ENCODE data around the gene SLC23A1.
A peak's percentile ranks its signal among the peaks of the same experiment; 100 is the strongest.

Gene SLC23A1

GRCh38 chr5:139399501-139400121 is 16.5 kb upstream of the SLC23A1 start:
- no peak for DNase-seq (ENCODE audit: low read depth)
- TF ChIP-seq CTCF (conservative IDR thresholded peaks at IDR 0.05; ENCODE audit: low read length) = no peak
- no peak overlapping the region for H3K4me3 ChIP-seq (ENCODE audit: low read length)

- no peak for TF ChIP-seq CTCF (conservative IDR thresholded peaks at IDR 0.05; ENCODE audit: low read length)
- DNase-seq (ENCODE audit: low read depth) = no peak
- H3K4me3 ChIP-seq (ENCODE audit: low read length) = no peak overlapping the region
Measured at GRCh38 chr5:139397921-139398320, 14.8 kb upstream of the SLC23A1 start.

- DNase-seq (ENCODE audit: low read depth) = no peak
- TF ChIP-seq CTCF (conservative IDR thresholded peaks at IDR 0.05; ENCODE audit: low read length) = no peak
- no peak overlapping the region for H3K4me3 ChIP-seq (ENCODE audit: low read length)
Measured at GRCh38 chr5:139396691-139397090, 13.6 kb upstream of the SLC23A1 start.

GRCh38 chr5:139395844-139396640 is 12.9 kb upstream of the SLC23A1 start:
- no peak for DNase-seq (ENCODE audit: low read depth)
- no peak overlapping the region for H3K4me3 ChIP-seq (ENCODE audit: low read length)
- TF ChIP-seq CTCF (conservative IDR thresholded peaks at IDR 0.05; ENCODE audit: low read length) = no peak; the same call in 1 of the 2 replicates

- no peak for DNase-seq (ENCODE audit: low read depth)
- peak within 1 kb of the TSS; percentile 49 for H3K4me3 ChIP-seq (ENCODE audit: low read length)
- no peak for TF ChIP-seq CTCF (conservative IDR thresholded peaks at IDR 0.05; ENCODE audit: low read length)
Measured at GRCh38 chr5:139394654-139395566, 11.8 kb upstream of the SLC23A1 start, which contains the start of gene PROB1. PROB1 (minus strand) TSS chr5:139395104; CDS start chr5:139395081, 23 bp downstream.

- no peak for DNase-seq (ENCODE audit: low read depth)
- peak overlapping the region; percentile 49 for H3K4me3 ChIP-seq (ENCODE audit: low read length)
- TF ChIP-seq CTCF (conservative IDR thresholded peaks at IDR 0.05; ENCODE audit: low read length) = peak; percentile 22; the same call in 1 of the 2 replicates
Measured at GRCh38 chr5:139394123-139394653, 11.1 kb upstream of the SLC23A1 start.

Measured in AG10803 (cell line).